HL-60/S4 (cell line): ENCODE results near the gene PSMB3.

Experiments used
- in situ Hi-C: fragments of 300-500 bp; cut with MboI; formaldehyde crosslinking; loops from 2 replicates; pipeline ENCODE4 v1.14.3; 2022; ENCODE audit warnings: low sequenced_read_pairs

PSMB3 gene

DNA sequence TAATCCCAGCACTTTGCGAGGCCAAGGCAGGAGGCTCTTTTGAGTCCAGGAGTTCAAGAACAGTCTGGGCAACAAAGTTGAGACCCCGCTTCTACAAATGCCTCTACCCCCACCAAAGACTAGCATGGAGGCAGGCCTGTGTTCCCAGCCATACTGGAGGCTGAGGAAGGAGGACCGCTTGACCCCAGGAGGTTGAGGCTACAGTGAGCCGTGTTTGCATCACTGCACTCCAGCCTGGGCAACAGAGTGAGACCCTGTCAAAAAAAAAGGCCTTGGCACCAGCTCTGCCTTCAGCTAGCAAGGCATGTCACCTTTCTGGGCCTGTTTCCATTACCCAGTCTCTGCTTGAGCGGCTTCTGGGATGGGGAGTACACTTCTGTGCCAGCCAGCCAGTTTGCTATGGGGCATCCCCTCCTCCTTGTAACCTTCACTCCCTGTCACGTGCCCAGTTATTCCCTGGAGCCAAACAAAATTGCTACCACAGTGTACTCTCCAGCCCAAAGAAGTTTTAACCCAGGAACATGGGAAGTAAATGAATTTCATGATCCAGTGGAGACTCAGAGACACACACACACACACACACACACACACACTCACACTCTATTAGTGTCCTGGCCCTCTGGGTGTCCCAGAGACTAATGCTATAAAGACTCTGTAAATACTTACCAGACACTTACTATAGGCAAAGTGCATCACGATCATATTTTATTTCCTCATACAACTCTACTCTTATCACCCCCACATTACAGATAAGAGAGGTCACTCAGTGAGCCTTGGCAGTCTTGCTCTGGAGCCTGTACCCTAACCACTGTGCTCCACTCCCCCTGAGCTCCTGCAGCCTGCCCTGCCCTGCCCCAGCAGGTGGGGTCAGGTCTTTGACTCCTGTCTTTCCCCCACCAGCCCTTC, 19.9 kb upstream of the PSMB3 start:
- in situ Hi-C loops = no loop called here

DNA sequence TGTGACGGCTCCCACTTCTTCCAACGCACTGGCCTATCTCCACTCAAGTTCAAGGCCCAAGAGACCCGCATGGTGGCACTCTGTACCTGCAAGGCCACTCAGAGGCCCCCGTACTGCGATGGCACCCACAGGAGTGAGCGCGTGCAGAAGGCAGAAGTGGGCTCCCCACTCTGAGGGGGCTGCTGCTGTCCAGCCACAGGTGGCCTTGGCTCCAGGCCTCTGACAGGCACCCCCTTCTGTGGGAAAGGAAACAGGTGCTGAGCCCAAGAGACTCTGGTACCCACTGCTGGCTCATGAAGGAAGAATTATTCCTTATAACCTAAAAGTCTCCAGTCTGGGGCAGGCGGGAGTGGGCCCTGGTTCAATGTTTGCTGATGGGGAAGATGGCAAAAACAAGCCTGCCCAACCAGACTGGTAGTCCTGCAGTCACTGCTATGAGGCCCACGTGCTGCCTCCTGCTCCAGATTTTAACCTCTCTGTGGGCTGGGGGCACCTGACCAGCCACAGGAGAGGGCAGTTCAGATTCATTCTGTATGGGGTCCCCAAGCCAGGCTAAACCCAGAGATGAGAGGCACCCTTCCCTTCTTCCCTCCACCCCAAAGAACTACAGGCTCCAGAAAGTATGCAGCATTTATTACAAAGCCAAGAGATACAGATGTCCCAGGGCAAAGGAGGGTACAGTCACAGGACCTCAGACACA, 19.1 kb upstream of the PSMB3 start:
- in situ Hi-C loops = no loop called here

DNA sequence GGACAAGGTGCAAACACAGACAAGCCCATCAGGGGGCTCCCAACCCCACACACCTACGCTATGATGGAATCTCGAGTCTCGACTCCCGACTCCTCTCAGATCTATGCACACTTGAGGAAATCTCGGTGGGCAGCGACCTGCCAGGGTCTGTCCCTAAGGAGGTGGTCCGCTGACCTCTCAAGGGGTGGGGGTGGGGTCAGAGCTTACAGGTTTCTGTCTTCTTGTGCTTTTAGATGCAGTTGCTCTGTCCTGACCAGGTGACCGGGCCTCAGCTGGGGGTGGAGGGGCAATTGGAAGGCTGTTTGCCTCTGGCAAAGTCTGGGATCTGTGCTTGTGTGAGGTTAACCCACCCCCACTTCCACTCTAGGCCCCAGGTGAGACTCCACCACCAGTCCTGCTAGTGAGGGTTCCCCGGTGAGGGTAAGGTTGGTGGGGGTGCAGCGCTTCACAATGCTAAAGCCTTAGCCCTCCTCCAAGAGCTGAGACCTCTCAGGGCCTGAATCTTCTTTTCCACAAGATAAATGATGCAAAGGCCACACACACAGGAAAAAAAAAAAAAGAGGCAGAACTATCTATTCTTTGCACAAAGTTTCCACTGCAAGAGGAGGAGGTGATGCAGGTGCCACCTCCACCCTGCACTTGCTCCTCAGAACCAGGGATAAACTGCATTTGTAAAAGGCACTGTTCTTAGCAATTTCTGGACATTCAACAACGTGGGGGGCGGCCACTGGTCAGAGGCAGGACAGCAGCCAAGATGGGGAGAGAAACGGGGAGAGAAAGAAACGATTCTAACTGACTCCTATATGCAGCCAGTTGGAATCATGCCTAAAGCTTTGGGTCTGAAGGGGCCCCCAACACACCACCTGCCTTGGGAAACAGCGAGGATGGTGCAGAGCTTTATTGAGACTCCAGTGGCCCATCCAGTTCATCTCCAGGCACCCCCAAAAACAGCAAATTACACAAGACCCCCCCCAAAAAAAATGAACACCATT, 18.3 kb upstream of the PSMB3 start:
- in situ Hi-C loops = no loop called here

DNA sequence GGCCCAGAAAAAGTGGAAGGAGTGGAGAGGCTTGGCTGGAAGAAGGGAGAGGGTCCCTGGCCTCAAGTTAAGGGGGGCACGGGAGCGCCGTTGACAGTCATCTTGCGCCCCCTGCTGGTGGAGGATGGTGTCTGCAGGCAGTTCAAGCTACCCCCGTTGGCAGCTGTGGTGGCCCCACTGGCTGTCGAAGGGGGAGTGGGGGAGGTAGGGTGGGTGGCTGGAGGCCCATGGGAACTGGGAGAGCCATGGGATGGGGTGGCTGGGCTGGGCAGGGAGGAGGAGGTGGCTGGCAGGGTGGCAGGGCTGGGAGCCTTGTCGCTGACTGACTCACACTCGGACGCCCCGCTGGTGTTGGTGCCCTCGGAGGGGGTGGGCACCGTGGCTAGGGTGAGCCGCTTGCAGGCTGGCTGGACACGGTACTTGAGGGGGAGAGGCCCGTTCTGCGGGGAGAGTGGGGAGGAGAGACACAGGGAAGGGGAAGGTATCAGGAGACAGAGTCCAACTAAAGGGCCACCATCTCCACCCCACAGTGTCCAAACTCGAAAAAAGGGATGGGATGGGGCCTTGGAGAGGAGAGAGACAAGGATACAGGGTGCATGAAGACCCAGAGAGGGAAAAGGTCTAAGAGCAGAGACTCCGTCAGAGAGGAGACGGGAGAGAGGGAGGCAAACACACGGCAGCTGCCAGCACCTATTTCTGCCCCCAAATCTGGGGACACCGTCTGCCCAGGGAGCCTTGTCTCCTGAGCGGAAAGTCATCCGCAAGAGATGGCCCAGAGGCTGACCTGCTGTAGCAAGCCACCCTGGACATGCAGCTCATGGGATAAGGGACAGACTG, 17.2 kb upstream of the PSMB3 start:
- in situ Hi-C loops = no loop called here

DNA sequence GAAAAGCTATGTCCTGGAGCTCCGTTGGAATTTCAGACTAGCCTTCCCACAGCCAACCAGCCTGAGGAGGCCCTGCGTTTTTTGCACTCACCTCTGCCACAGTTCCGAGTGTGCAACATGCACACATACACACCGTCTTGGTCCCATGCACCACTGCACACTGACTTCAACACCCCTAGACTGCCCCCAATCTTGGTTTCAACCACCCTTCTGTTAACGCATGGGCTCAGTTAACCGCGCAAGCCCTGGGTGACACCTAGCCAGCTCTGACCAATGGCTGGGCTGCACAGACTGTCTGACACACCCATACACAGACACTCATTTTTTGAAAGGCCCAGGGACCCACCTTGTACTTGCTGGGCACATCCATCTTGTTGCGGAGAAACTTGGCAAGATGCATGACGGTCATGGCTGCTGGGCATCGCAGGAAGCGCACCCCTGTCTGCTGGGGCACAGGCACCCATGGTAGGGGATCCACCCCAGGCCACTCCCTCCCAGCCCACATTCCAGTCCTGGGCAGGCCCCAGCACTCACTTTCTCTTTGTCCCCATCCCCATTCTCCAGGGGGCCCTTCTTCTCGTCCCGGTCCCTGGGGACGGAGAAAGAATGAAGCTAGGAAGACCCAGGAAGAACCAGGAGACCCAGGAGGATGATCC, 14.4 kb upstream of the PSMB3 start:
- in situ Hi-C loops = no loop called here

DNA sequence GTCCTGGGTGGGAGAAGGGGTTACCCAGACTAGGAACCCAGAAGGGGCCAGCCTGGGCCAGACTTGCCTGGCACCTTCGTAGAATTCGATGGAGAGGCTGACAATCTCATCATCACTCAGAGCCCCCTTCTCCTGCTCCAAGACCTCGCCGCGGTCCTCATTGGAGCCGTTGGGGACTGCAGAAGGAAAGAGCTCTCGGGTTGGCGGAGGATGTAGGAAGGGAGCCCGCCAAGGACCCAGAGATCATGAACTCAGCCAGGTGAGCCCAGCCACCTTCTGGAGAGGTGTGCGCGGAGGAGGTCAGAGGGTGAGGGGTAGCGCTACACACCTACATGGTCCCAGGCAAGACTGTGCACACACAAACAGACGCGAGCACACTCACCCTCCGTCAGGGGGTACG, 13.9 kb upstream of the PSMB3 start:
- in situ Hi-C loops = no loop called here

DNA sequence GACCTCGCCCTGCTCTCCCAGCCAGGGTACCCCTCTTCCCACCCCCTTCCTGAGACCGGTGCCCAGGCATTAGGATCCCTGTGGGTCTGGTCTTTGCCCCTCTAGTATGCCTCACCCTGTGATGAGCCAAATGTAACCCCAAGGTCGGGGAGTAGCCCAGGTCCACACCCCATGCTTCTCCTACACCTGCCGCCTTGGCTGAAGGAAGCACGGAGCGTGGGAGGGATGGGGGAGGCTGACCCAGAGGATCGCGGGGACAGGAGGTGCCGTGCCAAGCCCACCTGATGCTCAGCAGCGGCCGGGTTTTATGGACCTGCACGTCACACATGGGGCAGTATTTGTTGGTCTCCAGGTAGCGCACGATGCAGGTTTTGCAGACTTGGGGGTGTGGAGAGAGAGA, 13.2 kb upstream of the PSMB3 start:
- in situ Hi-C loops = no loop called here

DNA sequence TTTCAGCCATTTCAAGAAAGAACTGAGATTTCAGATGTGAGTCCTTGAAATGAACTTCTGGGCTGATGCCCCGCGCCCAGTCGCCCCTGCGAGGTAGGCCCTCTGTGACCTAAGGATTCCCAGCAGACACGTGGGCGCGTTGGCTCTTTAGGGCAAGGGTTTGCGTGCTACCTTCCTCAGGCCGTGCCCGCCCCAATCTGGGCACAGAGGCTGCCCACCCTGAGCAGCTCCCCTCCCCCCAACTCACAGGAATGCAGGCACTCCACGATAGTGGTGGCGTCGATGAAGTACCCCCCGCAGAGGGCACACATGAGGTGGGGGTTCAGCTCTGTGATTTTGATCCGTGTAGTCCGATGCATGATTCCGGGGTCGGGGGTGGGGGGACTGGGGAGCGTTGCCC, 12.5 kb upstream of the PSMB3 start:
- in situ Hi-C loops = no loop called here

DNA sequence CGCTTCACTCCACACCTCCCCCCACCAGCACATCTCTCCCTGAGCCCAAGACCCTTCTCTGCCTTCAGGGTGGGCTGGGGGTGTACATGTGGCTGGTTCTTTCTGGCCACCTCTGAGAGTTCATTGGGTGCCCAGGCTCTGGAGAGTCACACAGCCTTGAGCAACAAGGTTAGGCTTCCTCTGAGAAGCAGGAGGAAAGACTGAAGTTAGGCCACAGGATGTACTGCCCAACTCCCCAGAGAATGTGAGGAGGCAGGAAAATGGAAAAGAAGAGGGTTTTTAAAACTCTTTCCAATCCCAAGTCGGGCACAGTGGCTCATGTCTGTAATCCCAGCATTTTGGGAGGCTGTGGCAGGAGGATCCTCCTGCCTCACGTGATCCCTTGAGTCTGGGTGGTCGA, 11.7 kb upstream of the PSMB3 start:
- in situ Hi-C loops = no loop called here

DNA sequence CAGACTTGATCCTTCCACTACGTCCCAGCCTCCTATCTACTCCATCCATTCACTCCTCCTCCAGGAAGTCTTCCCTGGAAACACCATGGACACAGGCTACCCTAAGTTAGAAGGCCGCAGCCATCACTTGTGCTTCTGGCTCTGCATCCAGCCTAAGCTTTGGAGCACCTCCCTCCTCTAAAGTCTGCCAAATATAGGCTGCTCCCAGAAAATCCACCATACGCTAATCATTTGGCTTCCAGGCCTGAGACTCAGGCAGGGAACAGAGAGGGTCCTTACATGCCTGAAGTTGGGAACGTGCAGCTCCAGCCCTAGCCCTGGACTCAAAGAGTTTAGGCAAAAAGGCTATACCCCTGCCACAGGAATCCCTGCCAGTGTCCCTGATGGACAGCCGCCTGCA, 11.1 kb upstream of the PSMB3 start:
- in situ Hi-C loops = no loop called here

DNA sequence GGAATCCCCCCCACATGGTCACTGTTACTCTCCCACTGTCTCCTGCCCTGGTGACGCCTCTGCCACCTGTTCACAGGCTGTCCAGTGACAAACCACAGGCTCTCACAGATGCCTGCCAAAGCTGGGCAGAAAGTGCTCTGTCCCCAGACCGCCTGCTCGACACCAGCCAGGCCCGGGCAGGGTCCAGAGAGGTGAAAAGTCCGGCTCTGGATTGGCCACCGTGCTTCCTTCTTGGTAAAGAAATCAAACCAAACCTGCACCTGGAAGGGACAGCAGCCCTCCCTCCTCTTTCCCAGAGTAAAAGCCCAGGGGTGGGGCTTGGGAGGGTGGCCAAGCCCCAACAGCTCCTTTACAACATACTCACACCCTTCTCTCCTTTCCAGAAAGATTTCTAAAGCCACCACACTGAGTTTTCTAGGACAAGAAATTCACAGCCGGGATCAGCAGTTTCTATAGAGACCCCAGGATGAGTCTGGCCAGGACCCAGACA, 10.6 kb upstream of the PSMB3 start:
- in situ Hi-C loops = no loop called here

DNA sequence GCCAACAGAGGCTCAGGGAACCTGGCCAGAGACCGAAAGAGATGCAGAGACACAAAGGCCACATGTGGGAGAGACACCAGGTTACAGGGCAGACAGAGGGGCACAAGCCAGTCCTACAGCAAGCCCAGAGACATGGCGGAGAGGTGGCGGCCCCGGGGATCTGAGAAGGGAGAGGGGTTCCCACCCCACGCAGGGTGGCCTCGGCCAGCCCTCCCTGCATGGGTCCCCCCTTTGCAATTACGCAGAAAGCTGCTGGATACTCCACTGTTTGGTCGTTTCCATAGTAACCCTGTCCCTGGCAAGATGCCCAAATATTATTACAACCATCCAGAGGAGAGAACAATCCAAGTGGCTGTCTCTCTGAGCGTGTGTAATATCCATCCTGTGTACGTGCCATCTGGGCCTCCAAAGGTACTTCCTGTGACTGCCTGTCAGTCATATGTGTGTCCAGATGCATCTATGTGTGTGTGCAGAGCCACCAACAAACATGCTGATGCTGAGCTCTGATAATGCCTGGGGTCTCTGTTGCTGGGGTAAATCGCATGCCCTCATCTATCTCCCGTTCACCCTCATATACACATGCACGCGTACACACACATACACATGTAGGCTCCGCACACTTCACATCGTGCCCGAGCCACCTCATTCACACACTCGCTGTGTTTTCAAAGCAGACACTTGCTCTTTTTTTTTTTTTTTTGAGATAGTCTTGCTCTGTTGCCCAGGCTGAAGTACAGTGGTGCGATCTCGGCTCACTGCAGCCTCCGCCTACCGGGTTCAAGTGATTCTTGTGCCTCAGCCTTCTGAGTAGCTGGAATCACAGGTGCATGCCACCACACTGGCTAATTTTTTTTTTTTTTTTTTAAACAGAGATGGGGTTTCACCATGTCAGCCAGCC, 9.9 kb upstream of the PSMB3 start:
- in situ Hi-C loops = no loop called here

DNA sequence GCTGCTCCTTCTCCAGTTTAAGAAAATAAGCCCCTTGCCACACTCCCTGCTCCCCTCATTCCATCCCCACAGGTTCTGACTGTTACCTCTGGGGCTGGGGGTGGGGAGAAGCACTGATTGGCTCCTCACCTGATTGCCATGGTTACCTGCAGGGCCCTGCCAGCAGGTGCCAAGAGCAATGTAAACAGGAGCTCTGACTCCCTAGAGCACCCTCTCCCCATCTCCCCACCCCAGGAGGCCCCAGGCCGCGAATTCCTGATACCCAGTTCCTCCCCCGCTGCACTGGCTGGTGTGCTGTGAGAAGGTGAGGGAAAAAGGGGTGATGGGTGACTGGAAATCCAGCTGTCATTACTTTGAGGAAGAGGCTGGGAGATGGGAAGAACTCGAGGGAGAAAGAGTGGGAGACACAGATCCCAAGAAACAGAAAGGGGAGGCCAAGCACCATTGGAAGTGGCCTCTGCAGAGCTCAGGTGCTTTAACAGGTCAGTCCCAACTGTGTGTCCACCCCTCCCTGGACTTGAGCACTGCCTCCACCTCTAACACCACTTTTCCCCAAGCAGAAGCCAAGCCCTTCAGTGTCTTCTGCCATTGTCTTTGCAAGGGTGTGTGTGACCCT, 8.9 kb upstream of the PSMB3 start:
- in situ Hi-C loops = no loop called here

DNA sequence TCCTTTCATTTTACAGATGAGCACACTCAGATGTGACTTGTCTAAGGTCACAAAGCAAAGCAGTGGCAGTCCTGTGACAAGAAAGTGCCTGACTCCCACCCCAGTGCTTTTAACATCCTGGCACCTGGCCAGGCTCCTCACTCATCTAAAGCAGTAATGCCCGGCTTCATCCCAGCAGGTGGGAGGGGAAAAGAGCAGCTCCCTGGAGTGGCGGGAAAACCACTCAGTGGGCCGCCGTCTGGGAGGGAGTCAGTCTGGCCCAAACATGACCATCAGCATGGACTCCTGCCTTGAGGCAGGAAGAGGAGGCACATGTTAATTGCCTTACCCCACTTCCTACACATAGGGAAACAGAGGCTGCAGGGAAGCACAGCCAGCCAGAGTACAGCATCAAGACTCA, 7.0 kb upstream of the PSMB3 start:
- in situ Hi-C loops = no loop called here

DNA sequence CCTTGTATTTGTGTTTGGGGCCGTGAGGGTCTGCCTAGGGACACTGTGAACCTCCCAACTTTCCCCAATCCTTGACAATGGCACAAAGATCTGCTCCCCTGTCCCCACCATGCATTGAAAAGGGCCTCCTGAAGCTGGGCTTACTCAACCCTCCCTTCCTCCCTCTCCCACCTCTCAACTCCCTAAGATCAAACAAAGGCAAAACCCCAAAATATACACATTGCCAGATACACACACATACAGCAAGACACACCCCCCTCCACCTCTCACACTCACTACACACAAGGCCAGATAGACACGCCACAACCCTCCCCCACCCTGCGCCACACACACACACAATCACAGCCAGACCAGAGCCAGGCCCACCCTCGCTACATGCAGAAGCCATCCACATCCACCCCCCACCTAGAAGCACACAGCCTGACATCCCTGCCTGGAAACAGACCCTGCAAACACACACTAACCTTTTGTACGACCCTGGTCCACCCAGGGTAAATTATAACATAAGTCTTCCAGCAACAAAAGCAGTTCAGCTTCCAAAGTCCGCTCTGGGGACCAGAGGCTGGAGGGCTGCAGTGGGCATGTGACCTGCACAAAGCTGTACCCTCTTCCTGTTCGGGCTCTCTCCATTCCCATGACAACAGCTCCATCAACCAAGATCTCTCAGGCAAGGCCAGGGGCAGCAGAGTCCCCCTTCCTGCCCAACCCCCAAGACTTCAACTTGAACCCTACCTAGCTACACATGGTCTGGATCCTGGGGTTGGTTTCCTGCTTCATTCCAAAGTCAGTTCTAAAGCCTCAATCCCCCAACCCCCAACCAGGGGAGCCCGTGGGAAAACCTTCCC, 6.3 kb upstream of the PSMB3 start:
- in situ Hi-C loops = no loop called here

DNA sequence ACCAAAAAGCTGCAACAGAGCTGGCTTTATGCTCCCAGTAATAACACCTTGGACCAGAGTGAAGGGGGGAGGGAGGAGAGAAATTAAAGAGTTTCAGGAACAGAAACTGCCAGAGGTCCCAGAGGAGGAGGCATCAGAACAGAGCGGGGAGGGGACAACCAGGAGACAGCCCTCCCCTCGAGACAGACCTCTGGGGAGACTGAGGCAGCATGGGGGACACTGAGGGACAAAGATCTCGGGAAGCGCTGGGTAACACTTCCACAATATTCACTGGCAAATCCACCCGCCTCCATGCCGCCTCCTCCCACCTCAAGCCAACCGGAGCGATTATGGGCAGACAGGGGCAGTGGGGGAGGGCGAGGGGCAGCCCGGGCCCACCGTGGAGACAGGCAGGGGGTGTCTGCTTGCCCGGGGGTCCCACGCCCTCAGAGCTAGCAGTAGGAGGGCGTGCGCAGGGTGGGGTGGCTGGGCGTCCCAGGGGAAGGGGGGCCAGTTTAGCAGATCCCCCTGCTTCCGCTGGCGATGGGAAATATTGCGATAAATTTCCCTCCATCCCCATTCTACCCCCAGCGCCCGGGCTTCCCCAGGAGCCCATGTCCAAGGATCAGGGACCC, 5.6 kb upstream of the PSMB3 start:
- in situ Hi-C loops = no loop called here
